Lower lobe of right lung (tissue), 2 donors: Measurements from ENCODE around the gene PCK2. TPM values are rescaled to one million over a fixed set of nuclear protein-coding genes. Genes with fewer than 3 reads are reported as not detected.
A peak's percentile ranks its signal among the peaks of the same experiment; 100 is the strongest.

Experiments used
- ATAC-seq, 2 donors: fragments of 200-7000 bp; cut with Tn5 transposase; one replicate each; pipeline ENCODE4 v1.9.1; 2020 to 2022; ENCODE audit warnings: mild to moderate bottlenecking in 2 of 2, moderate library complexity in 2 of 2
- DNase-seq: peaks from one replicate; pipeline ENCODE4 v3.0.0-alpha.2; 2020
- H3K27ac ChIP-seq: fragments of 200-600 bp; one replicate; pipeline ENCODE4 v1.8.0; 2022
- H3K27me3 ChIP-seq: fragments of 200-600 bp; one replicate; pipeline ENCODE4 v1.8.0; 2022; ENCODE audit warnings: low read depth
- H3K36me3 ChIP-seq: fragments of 200-600 bp; one replicate; pipeline ENCODE4 v1.8.0; 2022; ENCODE audit warnings: mild to moderate bottlenecking
- H3K4me1 ChIP-seq: fragments of 200-600 bp; one replicate; pipeline ENCODE4 v1.8.0; 2022
- H3K4me3 ChIP-seq: fragments of 200-600 bp; one replicate; pipeline ENCODE4 v1.8.0; 2022; ENCODE audit warnings: mild to moderate bottlenecking
- H3K9me3 ChIP-seq: fragments of 200-600 bp; one replicate; pipeline ENCODE4 v1.8.0; 2022
- CTCF ChIP-seq: fragments of 200-600 bp; IDR thresholded peaks from one replicate; pipeline ENCODE4 v1.8.0; 2022; ENCODE audit warnings: antibody characterized with exemption, mild to moderate bottlenecking
- intact Hi-C: fragments of 100-400 bp; cut with DNase I; formaldehyde crosslinking; loops from one replicate; pipeline ENCODE4 v1.11.0; 2022
- total RNA-seq: library from RNA; stranded (reverse); fragmentation: NEBNext Ultra II Directional; extraction: Animal tissue kit (Norgen Biotek cat#: 25700); gene quantifications from one replicate; pipeline ENCODE4 v1.2.1, GENCODE V29; 2021
- donor health status: DM: no; HTN: yes; CAD: no; lungs with severe emphysema.

The PCK2 gene
- total RNA-seq, 1 donor from 2014 or later = 42.8 TPM

- Histone ChIP-seq H3K9me3 (no peaks in the 10 kb centered on the region), H3K36me3 (no peaks in the 10 kb centered on the region), H3K4me1 (peaks cover 10% of the 10 kb centered on the region), H3K4me3 (no peak overlapping the region), H3K27me3 (peaks cover 5% of the 10 kb centered on the region), H3K27ac (no peak overlapping the region)
- DNase-seq = no peak
- intact Hi-C loops = no loop called here
- TF ChIP-seq CTCF = no peak
- ATAC-seq = no peak
Observed at GRCh38 chr14:24056800-24057184, 37.3 kb upstream of the PCK2 start.

GRCh38 chr14:24057271-24057670 is 36.8 kb upstream of the PCK2 start:
- Histone ChIP-seq H3K27ac (no peak overlapping the region), H3K4me3 (no peak overlapping the region), H3K36me3 (no peaks in the 10 kb centered on the region), H3K4me1 (peaks cover 7% of the 10 kb centered on the region), H3K9me3 (no peaks in the 10 kb centered on the region), H3K27me3 (peaks cover 5% of the 10 kb centered on the region)
- ATAC-seq (no peak), DNase-seq (no peak)
- intact Hi-C loops = no loop called here
- no peak for TF ChIP-seq CTCF

GRCh38 chr14:24057867-24058259 is 36.2 kb upstream of the PCK2 start:
- H3K27me3 ChIP-seq = peaks cover 5% of the 10 kb centered on the region
- no peak overlapping the region for H3K27ac ChIP-seq
- H3K36me3 ChIP-seq = no peaks in the 10 kb centered on the region
- H3K4me3 ChIP-seq = no peak overlapping the region
- ATAC-seq (no peak), DNase-seq (no peak)
- intact Hi-C loops = no loop called here
- TF ChIP-seq CTCF = no peak
- H3K9me3 ChIP-seq = no peaks in the 10 kb centered on the region
- H3K4me1 ChIP-seq = peaks cover under 1% of the 10 kb centered on the region

GRCh38 chr14:24058260-24058950 is 35.7 kb upstream of the PCK2 start:
- Histone ChIP-seq H3K27me3 (peaks cover 5% of the 10 kb centered on the region), H3K36me3 (no peaks in the 10 kb centered on the region), H3K27ac (no peak overlapping the region), H3K4me1 (no peaks in the 10 kb centered on the region), H3K9me3 (no peaks in the 10 kb centered on the region), H3K4me3 (no peak overlapping the region)
- peak; percentile 77 for TF ChIP-seq CTCF
- ATAC-seq (peak; percentile 68 to 85), DNase-seq (no peak)
- intact Hi-C loops = no loop called here

- intact Hi-C loops = no loop called here
- no peak for DNase-seq
- Histone ChIP-seq H3K27me3 (peaks cover 5% of the 10 kb centered on the region), H3K36me3 (no peaks in the 10 kb centered on the region), H3K9me3 (no peaks in the 10 kb centered on the region), H3K27ac (no peak overlapping the region), H3K4me3 (no peak overlapping the region), H3K4me1 (no peaks in the 10 kb centered on the region)
- TF ChIP-seq CTCF = no peak
- ATAC-seq = no peak
Observed at GRCh38 chr14:24058951-24059475, 35.1 kb upstream of the PCK2 start.
